ENCODE data around the gene ADAMTS17.

The ADAMTS17 gene

GRCh38 chr15:100309109-100310040 lies 32.4 kb downstream of the ADAMTS17 start:
- no peak for DNase-seq (ENCODE audit: low read depth in 2 of 2, low spot score in 1 of 2)

DNA sequence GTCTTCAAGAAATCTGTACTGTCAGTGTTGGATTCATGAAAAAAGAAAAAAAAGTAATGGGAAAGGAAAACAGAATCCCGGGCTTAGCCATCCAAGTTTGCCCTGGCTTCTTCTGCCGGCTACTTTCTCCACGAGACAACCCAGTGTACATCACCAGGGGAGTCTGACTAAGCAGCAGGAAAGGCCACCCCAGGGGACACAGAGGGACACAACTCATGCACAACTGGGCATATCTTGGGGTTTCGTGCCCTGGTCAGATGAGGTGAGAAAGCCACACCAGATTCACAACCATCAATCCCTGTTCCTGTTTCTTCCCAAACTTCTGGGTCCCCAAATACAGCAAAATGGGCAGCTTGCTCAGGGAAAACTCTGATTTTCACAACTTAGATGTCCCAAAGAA lies 33.2 kb downstream of the ADAMTS17 start:
- no peak for DNase-seq (ENCODE audit: low read depth in 2 of 2, low spot score in 1 of 2)

GRCh38 chr15:100308213-100308600 lies 33.6 kb downstream of the ADAMTS17 start:
- no peak for DNase-seq (ENCODE audit: low read depth in 2 of 2, low spot score in 1 of 2)

DNA sequence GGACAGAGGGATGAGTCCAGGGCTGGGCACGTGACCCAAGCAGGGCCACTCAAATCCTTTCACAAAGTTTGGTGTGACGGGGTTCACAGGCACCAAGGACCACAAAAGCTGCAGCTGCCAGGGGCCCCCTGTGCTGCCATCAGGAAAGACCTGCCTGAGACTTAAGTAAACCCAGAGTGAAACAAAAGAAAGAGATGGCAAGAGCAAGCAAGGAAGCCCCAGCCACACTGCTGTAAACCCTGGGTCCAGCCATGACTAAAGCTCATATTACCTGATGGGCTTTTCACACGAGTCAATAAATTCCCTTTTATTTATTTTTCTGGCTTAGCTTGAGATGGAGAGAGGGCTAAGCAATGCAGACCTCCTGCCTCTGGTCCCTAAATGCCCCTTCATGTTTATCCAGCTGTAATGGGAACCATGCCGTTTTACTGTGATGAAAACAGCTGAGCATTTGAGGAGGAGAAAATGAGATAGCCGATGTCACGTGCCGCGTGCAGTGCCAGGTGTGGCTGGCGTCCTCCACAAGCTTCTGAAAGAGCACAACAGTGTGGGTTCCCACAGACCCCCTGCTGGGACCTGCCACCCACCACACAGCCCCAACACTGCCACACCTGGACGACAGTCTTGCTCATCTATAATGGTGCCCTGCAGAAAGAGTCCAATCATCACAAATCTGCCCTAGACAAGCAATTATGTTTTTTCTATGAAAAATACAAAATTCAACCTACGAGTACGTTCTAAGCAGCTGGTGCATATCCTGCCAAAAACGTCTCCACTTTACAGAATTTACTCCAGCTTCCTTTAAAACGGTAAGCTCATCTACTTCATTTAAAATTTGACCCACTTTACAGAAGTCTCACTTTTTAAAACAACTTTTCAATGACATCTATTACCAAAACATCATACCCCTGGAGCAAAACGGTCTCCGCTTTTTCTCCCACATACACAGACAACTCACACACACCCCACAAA lies 34.2 kb downstream of the ADAMTS17 start:
- no peak for DNase-seq (ENCODE audit: low read depth in 2 of 2, low spot score in 1 of 2)

- no peak for DNase-seq (ENCODE audit: low read depth in 2 of 2, low spot score in 1 of 2)
Measured at GRCh38 chr15:100306098-100306497, 35.7 kb downstream of the ADAMTS17 start.

DNA sequence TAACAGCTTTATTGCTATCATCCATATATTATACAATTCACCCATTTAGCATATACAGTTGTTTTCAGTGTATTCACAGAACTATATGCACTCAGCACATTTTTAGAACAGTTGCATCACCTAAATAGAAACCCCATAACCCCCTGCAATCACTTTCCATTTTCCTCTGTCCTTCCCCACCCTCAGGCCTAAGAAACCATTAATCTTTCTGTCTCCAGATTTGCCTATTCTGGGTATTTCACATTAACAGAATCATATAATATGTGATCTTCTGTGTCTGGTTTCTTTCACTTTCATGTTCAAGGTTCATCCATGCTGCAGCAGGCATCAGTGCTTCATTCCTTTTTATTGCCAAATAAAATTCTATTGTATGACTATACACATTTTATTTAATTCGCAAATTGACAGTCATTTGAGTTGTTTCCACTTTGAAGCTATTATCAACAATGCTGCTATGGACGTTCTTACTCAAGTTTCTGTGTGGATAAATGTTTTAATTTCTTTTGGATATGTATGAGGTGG lies 39.8 kb downstream of the ADAMTS17 start:
- no peak for DNase-seq (ENCODE audit: low read depth in 2 of 2, low spot score in 1 of 2)

GRCh38 chr15:100298257-100298656 lies 43.5 kb downstream of the ADAMTS17 start:
- no peak for DNase-seq (ENCODE audit: low read depth in 2 of 2, low spot score in 1 of 2)

- DNase-seq (ENCODE audit: low read depth in 2 of 2, low spot score in 1 of 2): no peak
Measured at GRCh38 chr15:100297812-100298211, 44.0 kb downstream of the ADAMTS17 start.

DNA sequence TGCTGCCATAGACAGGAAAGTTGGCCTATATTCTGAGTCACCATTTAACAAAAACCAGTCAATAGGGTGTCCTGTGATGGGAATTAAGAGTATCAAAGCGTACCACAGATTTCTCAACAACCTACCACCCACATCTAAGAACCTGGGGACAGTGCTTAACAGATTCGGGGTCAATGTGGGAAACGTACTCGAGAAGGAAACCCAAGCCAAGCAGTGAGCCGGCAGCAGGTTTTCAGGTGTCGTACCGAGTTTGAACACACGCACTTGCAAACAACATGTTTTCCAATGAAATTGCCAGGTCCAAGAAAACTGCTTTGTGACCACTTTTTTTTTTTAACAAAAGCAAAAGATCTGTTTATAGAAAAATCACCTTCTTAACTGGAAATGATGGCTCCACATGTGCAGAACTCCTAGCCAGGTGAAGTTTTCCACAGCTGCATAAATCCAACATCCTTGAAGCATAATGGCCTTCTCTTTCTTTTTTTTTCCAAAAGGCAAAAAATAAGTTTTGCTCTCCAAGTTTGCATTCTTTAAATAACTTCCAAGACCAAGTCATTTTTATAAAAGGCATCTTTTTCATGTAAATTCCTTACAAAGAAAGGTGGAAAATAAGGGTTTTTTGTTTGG lies 45.7 kb downstream of the ADAMTS17 start:
- DNase-seq (ENCODE audit: low read depth in 2 of 2, low spot score in 1 of 2): no peak

GRCh38 chr15:100292010-100292409 lies 49.8 kb downstream of the ADAMTS17 start:
- no peak for DNase-seq (ENCODE audit: low read depth in 2 of 2, low spot score in 1 of 2)

DNA sequence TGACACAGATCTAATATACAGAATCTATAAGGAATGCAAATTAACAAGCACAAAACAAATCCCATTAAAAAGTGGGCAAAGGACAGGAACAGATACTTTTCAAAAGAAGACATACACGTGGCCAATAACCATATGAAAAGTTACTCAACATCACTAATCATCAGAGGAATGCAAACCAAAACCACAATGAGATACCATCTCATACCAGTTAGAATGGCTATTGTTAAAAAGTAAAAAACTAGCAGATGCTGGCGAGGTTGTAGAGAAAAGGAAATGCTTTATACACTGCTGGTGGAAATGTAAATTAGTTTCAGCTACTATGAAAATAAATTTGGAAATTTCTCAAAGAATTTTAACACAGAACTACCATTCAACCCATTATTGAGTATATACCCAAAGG lies 50.7 kb downstream of the ADAMTS17 start:
- DNase-seq (ENCODE audit: low read depth in 2 of 2, low spot score in 1 of 2): no peak

DNA sequence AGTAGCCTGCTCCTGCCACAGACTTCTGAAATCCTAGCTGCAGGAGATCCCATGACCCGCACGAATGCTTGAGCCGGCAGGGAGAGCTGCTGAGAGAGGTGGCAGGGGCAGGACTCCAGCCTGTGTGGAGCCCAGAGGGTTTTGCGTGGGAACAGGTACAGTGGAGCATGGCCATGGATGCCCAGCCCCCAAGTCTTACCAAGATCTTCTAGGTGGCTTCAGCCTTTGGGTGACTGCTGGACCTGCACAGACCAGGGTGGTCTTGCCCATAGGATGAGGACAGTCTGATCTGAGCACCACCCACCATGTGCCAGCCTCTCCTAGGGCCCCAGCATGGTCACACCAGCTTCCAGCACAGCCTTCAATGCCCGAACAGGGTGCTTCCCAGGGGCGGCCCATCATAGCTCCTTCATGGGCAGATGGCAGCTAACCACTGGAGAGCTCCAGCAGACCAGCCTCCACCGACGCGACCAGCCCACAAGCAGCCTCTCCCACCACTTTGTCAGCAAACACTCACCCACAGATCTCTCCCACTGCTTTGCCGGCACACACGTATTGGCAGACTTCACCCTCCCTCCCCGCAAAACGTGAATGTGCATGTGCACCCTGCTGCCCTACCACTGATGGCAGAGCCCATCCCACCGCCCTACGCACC lies 56.0 kb downstream of the ADAMTS17 start:
- DNase-seq (ENCODE audit: low read depth in 2 of 2, low spot score in 1 of 2): no peak

DNA sequence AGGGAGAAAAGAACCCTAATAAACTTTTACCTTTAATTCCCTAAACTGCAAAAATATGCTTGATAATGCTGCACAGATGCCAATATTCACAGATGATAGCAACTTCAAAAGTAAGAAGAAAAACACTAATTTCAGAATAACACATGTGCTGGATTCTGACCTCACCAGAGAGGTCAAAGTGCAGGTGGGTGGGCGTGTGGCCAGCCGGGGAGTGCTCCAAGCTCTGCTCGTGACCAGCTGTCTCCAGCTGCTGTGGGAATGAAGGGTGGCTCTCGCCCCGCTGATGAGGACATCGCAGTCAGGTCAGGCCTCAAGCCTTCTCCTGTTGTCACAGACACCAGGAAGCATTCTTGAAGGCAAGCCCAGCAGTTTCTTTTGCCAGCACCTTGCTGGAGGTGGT lies 57.1 kb downstream of the ADAMTS17 start:
- DNase-seq (ENCODE audit: low read depth in 2 of 2, low spot score in 1 of 2): no peak

- DNase-seq (ENCODE audit: low read depth in 2 of 2, low spot score in 1 of 2): no peak
Measured at GRCh38 chr15:100284191-100284590, 57.6 kb downstream of the ADAMTS17 start.

DNA sequence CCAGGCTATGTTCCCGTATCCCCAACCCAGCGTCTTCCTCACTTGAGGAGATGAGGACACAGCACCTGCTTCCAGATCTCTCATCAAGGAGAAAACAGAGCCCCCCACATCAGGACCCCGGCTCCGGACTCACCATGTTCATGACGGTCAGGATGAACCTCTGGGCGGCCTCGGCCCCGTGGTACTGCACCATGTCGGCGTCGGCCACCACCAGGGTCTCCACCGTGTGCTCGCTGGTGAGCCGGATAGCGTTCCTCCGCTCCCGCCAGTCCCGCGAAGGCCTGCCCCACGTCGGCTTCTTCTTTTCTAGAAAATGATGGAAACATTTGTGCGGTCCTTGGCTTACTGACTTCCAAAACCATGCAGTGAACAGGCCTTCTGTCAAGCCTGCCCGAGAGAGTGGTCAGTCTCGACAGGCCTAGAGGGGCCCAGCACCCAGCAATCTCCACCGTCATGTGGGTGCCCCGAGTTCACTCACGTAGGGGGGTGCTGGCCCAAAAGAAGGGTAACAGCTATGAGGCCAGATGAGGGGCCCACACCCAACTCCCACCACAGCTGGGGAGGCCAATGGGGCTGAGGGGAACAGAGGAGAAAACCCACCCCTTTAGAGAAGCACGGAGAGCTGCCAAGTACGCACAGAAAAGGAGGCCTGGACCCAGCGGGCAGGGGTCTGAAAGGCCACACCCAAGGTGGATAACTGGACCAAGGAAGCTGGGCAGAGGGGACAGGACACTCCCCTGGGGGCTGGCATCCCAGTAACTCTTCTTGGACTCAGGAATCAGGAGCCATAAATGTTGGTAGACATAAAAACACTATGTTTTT lies 60.5 kb downstream of the ADAMTS17 start:
- DNase-seq (ENCODE audit: low read depth in 2 of 2, low spot score in 1 of 2): no peak

DNA sequence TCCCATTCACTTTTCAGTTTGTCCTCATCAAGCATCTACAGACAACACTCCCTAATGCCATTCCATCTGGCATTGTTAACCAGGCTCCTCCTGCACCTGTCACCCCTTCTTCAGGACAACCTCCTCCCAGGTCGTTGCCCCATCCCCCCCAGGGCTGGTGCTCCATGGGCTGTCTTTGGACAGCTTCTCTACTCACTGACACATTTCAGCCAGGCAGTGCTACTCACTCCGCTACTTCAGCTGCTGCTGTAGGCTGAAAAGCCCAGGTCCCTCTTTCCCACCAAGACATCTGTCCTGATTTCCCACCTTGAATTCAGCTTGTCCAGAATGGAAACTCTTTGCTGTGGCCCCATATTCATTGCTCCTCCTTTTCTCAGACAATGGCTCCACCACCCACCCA lies 61.9 kb downstream of the ADAMTS17 start:
- no peak for DNase-seq (ENCODE audit: low read depth in 2 of 2, low spot score in 1 of 2)

- no peak for DNase-seq (ENCODE audit: low read depth in 2 of 2, low spot score in 1 of 2)
Measured at GRCh38 chr15:100279446-100279845, 62.3 kb downstream of the ADAMTS17 start.

- DNase-seq (ENCODE audit: low read depth in 2 of 2, low spot score in 1 of 2): no peak
Measured at GRCh38 chr15:100278596-100279380, 63.0 kb downstream of the ADAMTS17 start.
